ENCODE measurements around the gene CLCF1. TPM values are rescaled to one million over a fixed set of nuclear protein-coding genes. Genes with fewer than 3 reads are reported as not detected.

CLCF1 gene
- total and polyA plus RNA-seq, 4 donors, result 0.50 to 3.3 (median 1.1) TPM

GRCh38 chr11:67369275-67369674, 4.1 kb downstream of the CLCF1 start:
- no peak for DNase-seq (ENCODE audit: low read depth in 4 of 6, low spot score in 6 of 6)
- Histone ChIP-seq H3K4me3 (ENCODE audit: low read depth, low read length) (no peak overlapping the region), H3K27ac (ENCODE audit: low read depth, low read length) (no peak overlapping the region), H3K9me3 (ENCODE audit: control insufficient read depth, insufficient read depth, low read length) (no peaks in the 10 kb centered on the region), H3K4me1 (ENCODE audit: control insufficient read depth, insufficient read depth, low read length) (peaks cover 65% of the 10 kb centered on the region), H3K36me3 (ENCODE audit: control insufficient read depth, insufficient read depth, low read length) (peaks cover 6% of the 10 kb centered on the region), H3K27me3 (ENCODE audit: control insufficient read depth, insufficient read depth, low read length) (peaks cover 22% of the 10 kb centered on the region)
- 88% methylated on average over 8 of the region's 8 CpGs for WGBS (ENCODE audit: insufficient coverage)

GRCh38 chr11:67368621-67369020, 4.8 kb downstream of the CLCF1 start:
- 79% methylated on average over 2 of the region's 3 CpGs for WGBS (ENCODE audit: insufficient coverage)
- no peak overlapping the region for H3K27ac ChIP-seq (ENCODE audit: low read depth, low read length)
- no peak for DNase-seq (ENCODE audit: low read depth in 4 of 6, low spot score in 6 of 6)
- no peaks in the 10 kb centered on the region for H3K9me3 ChIP-seq (ENCODE audit: control insufficient read depth, insufficient read depth, low read length)
- no peak overlapping the region for H3K4me3 ChIP-seq (ENCODE audit: low read depth, low read length)
- peaks cover 6% of the 10 kb centered on the region for H3K36me3 ChIP-seq (ENCODE audit: control insufficient read depth, insufficient read depth, low read length)
- H3K27me3 ChIP-seq (ENCODE audit: control insufficient read depth, insufficient read depth, low read length), result peaks cover 16% of the 10 kb centered on the region
- H3K4me1 ChIP-seq (ENCODE audit: control insufficient read depth, insufficient read depth, low read length), result peaks cover 58% of the 10 kb centered on the region

- Histone ChIP-seq H3K9me3 (ENCODE audit: control insufficient read depth, insufficient read depth, low read length) (no peaks in the 10 kb centered on the region), H3K4me1 (ENCODE audit: control insufficient read depth, insufficient read depth, low read length) (peaks cover 55% of the 10 kb centered on the region), H3K36me3 (ENCODE audit: control insufficient read depth, insufficient read depth, low read length) (peaks cover 6% of the 10 kb centered on the region), H3K27ac (ENCODE audit: low read depth, low read length) (no peak overlapping the region), H3K27me3 (ENCODE audit: control insufficient read depth, insufficient read depth, low read length) (peaks cover 16% of the 10 kb centered on the region), H3K4me3 (ENCODE audit: low read depth, low read length) (no peak overlapping the region)
- peak in 1 of 6 donors; percentile 88 for DNase-seq (ENCODE audit: low read depth in 4 of 6, low spot score in 6 of 6)
- WGBS (ENCODE audit: insufficient coverage), result 77% methylated on average over 7 of the region's 7 CpGs
These were observed 5.6 kb downstream of the CLCF1 start for GRCh38 chr11:67367761-67368227.

GRCh38 chr11:67366961-67367760, 6.2 kb downstream of the CLCF1 start:
- H3K4me3 ChIP-seq (ENCODE audit: low read depth, low read length), result no peak overlapping the region
- peak in 2 of 6 donors; percentile 47 to 60 for DNase-seq (ENCODE audit: low read depth in 4 of 6, low spot score in 6 of 6)
- H3K27me3 ChIP-seq (ENCODE audit: control insufficient read depth, insufficient read depth, low read length), result peaks cover 14% of the 10 kb centered on the region
- peak overlapping the region; percentile 17 for H3K27ac ChIP-seq (ENCODE audit: low read depth, low read length)
- peaks cover 6% of the 10 kb centered on the region for H3K36me3 ChIP-seq (ENCODE audit: control insufficient read depth, insufficient read depth, low read length)
- H3K9me3 ChIP-seq (ENCODE audit: control insufficient read depth, insufficient read depth, low read length), result no peaks in the 10 kb centered on the region
- H3K4me1 ChIP-seq (ENCODE audit: control insufficient read depth, insufficient read depth, low read length), result peaks cover 53% of the 10 kb centered on the region
- 62% methylated on average over 16 of the region's 25 CpGs for WGBS (ENCODE audit: insufficient coverage)

DNA sequence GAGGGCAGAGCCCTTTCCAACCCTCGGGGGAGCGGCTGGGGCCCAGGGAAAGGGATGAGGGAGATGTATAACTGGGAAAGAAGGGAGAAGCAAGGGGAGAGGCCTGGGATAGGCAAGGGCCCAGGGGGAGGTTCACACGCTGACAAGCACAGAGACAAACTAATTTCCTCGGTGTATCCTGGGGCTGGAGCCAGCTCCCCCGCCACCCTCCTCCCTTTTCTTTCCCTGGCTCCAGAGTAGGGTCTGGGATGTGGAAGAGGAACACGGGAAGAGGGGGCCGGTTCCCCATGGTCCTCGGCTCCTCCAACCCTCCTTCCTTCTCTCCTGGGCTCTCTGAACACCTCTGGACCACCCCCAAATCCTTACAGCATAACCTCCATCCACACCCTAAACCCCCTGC, 6.9 kb downstream of the CLCF1 start:
- H3K4me1 ChIP-seq (ENCODE audit: control insufficient read depth, insufficient read depth, low read length), result peaks cover 47% of the 10 kb centered on the region

DNA sequence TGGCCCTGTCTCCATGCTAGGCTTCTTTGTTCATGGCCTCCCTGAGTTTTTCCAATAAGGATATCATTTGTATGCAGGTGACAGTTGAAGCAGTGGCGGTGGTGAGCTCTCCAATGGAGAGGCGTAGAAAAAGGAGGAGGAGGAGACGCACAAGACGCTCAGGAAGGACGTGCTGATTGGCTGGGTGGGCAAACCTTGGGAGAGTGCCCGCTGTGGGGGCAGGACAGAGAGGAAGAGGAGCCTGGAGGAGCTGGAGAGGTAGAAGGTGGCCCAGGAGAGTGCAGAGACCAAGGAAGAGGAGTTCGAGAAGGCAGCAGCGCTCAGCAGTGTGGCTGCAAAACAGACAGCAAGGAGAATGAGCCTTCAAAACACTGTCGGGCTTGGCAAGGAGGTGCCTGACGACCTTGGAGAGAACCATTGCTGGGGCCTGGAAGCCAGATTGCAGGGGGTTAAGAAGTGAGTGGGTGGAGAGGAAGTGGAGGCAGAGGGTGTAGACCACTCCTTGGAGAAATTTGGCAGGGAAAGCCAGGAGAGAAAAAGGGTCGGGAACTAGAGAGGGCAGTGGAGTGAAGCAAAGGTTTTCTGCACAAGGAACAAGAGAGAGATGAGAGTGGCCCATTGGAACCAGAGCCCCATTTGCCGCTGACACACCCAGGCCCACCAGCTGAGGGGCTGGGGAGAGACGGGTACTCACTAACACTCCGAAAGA, 7.5 kb downstream of the CLCF1 start:
- H3K36me3 ChIP-seq (ENCODE audit: control insufficient read depth, insufficient read depth, low read length), result peaks cover 10% of the 10 kb centered on the region
- 35% methylated on average over 14 of the region's 14 CpGs for WGBS (ENCODE audit: insufficient coverage)
- DNase-seq (ENCODE audit: low read depth in 4 of 6, low spot score in 6 of 6), result peak in 2 of 6 donors; percentile 54 to 80
- H3K27ac ChIP-seq (ENCODE audit: low read depth, low read length), result peak overlapping the region; percentile 17
- no peaks in the 10 kb centered on the region for H3K9me3 ChIP-seq (ENCODE audit: control insufficient read depth, insufficient read depth, low read length)
- H3K4me1 ChIP-seq (ENCODE audit: control insufficient read depth, insufficient read depth, low read length), result peaks cover 40% of the 10 kb centered on the region
- peaks cover 4% of the 10 kb centered on the region for H3K27me3 ChIP-seq (ENCODE audit: control insufficient read depth, insufficient read depth, low read length)
- H3K4me3 ChIP-seq (ENCODE audit: low read depth, low read length), result no peak overlapping the region

More for the DNA sequence above, 6.9 kb downstream of the CLCF1 start:
- H3K27me3 ChIP-seq (ENCODE audit: control insufficient read depth, insufficient read depth, low read length), result peaks cover 8% of the 10 kb centered on the region
- no peaks in the 10 kb centered on the region for H3K9me3 ChIP-seq (ENCODE audit: control insufficient read depth, insufficient read depth, low read length)
- peak in 2 of 6 donors; percentile 52 to 80 for DNase-seq (ENCODE audit: low read depth in 4 of 6, low spot score in 6 of 6)
- peak overlapping the region; percentile 17 for H3K27ac ChIP-seq (ENCODE audit: low read depth, low read length)
- WGBS (ENCODE audit: insufficient coverage), result 18% methylated on average over 4 of the region's 8 CpGs
- no peak overlapping the region for H3K4me3 ChIP-seq (ENCODE audit: low read depth, low read length)
- peaks cover 10% of the 10 kb centered on the region for H3K36me3 ChIP-seq (ENCODE audit: control insufficient read depth, insufficient read depth, low read length)

- H3K4me1 ChIP-seq (ENCODE audit: control insufficient read depth, insufficient read depth, low read length), result peaks cover 33% of the 10 kb centered on the region
- WGBS (ENCODE audit: insufficient coverage), result 81% methylated on average over 21 of the region's 24 CpGs
- no peak overlapping the region for H3K27ac ChIP-seq (ENCODE audit: low read depth, low read length)
These were observed 8.3 kb downstream of the CLCF1 start for GRCh38 chr11:67364783-67365722.

GRCh38 chr11:67364169-67364568, 9.2 kb downstream of the CLCF1 start:
- H3K27ac ChIP-seq (ENCODE audit: low read depth, low read length), result no peak overlapping the region
- H3K9me3 ChIP-seq (ENCODE audit: control insufficient read depth, insufficient read depth, low read length), result no peaks in the 10 kb centered on the region
- DNase-seq (ENCODE audit: low read depth in 4 of 6, low spot score in 6 of 6), result no peak
- H3K27me3 ChIP-seq (ENCODE audit: control insufficient read depth, insufficient read depth, low read length), result no peaks in the 10 kb centered on the region
- whole genome bisulfite sequencing (ENCODE audit: insufficient coverage), result 97% methylated on average over 3 of the region's 3 CpGs
- H3K4me3 ChIP-seq (ENCODE audit: low read depth, low read length), result no peak overlapping the region
- peaks cover 10% of the 10 kb centered on the region for H3K36me3 ChIP-seq (ENCODE audit: control insufficient read depth, insufficient read depth, low read length)
- peaks cover 31% of the 10 kb centered on the region for H3K4me1 ChIP-seq (ENCODE audit: control insufficient read depth, insufficient read depth, low read length)

More at GRCh38 chr11:67364783-67365722, 8.3 kb downstream of the CLCF1 start:
- Histone ChIP-seq H3K27me3 (ENCODE audit: control insufficient read depth, insufficient read depth, low read length) (peaks cover 4% of the 10 kb centered on the region), H3K4me3 (ENCODE audit: low read depth, low read length) (no peak overlapping the region), H3K9me3 (ENCODE audit: control insufficient read depth, insufficient read depth, low read length) (no peaks in the 10 kb centered on the region), H3K36me3 (ENCODE audit: control insufficient read depth, insufficient read depth, low read length) (peaks cover 10% of the 10 kb centered on the region)
- no peak for DNase-seq (ENCODE audit: low read depth in 4 of 6, low spot score in 6 of 6)

Measured in spinal cord (tissue), 10 donors.